Stimulated activated CD8-positive, alpha-beta memory T cell treated with anti-CD3 and anti-CD28 coated beads, Interleukin-7, amount 100 ng/mL, for 4 hours (primary cell): ENCODE results near the gene STN1.
A peak's percentile ranks its signal among the peaks of the same experiment; 100 is the strongest.

ENCODE experiments used
- DNase-seq, 2 donors: peaks; one replicate each; pipeline ENCODE4 v3.0.0-alpha.2; 2020; ENCODE audit warnings: low read depth in 2 of 2

The STN1 gene

DNA sequence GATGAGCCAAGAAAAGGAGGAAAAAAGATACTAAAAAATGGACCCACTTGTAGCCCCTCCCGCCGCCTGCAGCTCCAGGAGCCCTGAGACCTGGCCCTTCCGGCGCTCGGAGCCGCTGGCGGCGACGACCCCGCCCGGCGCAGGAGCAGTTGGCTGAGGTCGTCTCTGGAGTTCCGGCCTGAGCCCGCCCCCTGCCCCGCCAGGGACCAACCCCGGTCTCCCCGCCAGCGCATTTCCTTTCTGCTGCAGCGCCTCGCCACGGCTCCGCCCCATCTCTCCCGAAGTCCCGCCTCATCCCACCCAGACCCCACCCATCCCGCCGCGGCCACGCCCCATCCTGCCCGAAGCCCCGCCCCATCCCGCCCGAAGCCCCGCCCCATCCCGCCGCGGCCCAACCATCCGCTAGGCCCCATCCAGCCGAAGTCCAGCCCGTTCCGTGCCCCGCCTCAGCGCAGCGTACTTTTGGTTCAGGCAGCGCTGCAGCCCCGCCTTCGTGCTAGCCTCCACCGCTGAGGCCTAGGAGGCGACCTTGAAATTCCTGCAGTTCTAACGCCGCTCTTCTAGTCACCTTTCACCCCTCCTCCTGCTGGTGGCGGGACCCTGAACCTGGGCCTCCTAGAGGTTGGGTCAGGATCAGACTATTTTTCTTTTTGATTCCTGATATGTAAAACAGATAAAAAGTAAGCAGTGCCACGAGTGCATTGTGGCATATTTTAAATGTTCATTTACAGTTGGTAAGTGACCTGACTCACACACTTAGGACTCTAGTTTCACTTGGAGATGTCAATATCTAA, at the start of gene STN1:
Gene STN1, minus strand, starts transcription at position 132 of the 794 bp plus-strand sequence. CDS start 590 bp downstream, outside the sequence.
- DNase-seq: peak; percentile 91 to 96

- DNase-seq: peak in 1 of 2 donors; percentile 30
These were observed 49.6 kb upstream of the STN1 start for GRCh38 chr10:103967448-103968071.

GRCh38 chr10:103966671-103967447, 48.9 kb upstream of the STN1 start, which contains the start of gene SLK:
SLK (plus strand) TSS chr10:103967140; CDS start chr10:103967746, 606 bp downstream.
- peak; percentile 66 to 82 for DNase-seq

- no peak for DNase-seq
These were observed 42.1 kb upstream of the STN1 start for GRCh38 chr10:103960103-103960502.

DNA sequence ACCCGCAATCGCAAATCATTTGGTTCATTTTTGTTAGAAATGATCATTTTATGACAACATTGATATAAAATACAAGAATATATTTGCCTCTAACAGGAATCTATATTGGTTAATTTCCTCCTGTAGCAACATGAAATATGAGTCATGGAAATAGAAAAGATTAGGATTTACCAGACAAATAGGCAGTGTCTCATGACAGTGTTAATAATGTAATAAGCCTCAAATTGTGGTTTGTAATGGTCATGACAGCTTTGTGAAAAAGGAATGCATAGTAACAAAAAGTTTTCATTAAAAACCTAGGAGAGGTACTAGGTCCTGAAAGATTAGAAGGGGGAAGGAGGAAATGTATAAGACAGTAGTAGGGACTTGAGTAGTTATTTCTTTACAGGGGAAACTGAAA, 41.0 kb upstream of the STN1 start:
- no peak for DNase-seq

- no peak for DNase-seq
These were observed 36.6 kb upstream of the STN1 start for GRCh38 chr10:103954543-103954942.

- DNase-seq: no peak
These were observed 34.0 kb upstream of the STN1 start for GRCh38 chr10:103951942-103952341.

GRCh38 chr10:103951183-103951582, 33.2 kb upstream of the STN1 start:
- no peak for DNase-seq

DNA sequence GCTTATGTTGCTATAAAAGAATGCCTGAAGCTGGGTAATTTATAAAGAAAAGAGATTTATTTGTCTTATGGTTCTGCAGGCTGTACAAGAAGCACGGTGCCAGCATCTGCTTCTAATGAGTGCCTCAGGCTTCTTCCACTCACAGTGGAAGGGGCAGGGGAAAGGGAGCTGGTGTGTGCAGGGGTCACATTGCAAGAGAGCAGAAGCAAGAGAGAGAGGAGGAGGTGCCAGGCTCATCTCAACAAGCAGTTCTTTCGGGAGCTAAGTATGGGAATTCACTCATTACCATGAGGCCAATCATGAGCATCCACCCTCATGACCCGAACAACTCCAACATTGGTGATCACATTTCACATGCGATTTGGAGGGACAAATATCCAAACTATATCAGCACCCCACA, 31.7 kb upstream of the STN1 start:
- DNase-seq: no peak

DNA sequence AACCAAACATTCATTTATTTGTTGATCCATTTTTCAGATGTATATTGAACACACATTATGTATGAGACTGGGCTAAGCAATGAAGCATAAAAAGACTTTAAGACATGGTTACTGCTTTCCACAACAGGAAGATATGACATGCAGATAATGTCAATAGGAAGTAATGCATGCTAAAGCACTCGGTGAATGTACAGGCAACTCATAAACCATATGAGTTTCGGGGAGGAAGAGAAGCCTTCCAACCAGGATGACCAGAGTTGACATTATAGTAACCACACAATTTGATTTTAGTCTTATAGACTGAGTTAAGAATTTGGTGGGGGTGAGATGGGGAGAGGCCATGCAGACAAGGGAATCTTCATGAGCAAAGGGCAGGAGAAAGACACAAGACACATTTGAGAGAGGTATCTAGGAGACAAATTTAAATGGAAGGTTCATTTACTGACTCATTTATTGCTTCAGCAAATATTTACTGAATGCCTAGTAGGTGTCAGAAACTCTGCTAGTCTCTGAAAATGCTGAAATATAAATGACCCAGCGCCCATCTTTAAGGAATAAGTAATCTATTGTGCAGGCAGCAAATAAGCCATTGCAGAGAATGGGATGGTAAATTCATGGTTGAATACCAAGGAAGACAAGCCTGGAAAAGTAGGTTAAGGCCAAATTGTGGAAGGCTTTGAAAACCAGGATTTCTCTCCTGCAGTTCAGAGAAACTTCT, 30.0 kb upstream of the STN1 start:
- no peak for DNase-seq

- no peak for DNase-seq
These were observed 24.9 kb upstream of the STN1 start for GRCh38 chr10:103942866-103943265.

- no peak for DNase-seq
These were observed 23.8 kb upstream of the STN1 start for GRCh38 chr10:103941801-103942200.

DNA sequence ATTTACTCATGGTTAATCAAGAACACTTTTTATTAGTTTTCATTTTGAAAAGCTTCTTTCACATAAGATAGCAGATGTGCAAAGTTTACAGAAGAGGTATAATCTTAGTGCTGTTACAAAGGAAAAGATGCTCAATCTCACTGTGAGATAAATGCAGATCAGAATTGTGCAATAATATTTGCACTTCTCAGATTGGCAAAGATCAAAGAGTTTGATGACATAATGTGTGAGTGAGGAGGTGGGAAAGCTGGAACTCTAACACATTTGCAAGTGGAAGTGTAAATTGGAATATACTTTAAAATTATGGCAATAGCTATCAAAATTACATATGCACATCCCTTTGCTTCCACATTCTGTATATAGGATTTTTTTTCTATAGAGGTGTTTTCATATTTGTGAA, 21.5 kb upstream of the STN1 start:
- no peak for DNase-seq

DNA sequence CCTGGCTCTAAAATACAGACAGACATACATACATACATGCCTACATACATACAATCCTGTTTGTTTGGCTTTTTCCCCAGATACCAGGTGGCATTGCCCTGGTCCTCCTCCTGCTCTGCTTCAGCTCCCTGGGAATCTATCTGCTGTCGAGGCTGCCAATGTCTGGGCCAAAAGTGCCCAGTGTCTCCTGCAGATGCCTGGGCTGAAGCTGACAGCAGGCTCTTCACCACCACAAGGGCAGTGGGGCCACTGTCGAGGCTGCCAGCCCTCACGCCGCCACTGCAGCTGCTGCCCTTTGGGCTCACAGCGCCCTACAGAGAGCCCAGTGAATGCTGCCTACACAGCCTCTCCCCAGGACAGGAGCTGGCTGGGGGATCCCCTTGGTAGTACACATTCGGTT, 18.0 kb upstream of the STN1 start:
- no peak for DNase-seq

GRCh38 chr10:103934308-103934707, 16.3 kb upstream of the STN1 start:
- no peak for DNase-seq

- no peak for DNase-seq
These were observed 15.7 kb upstream of the STN1 start for GRCh38 chr10:103933557-103934121.

GRCh38 chr10:103932971-103933370, 15.0 kb upstream of the STN1 start:
- no peak for DNase-seq

DNA sequence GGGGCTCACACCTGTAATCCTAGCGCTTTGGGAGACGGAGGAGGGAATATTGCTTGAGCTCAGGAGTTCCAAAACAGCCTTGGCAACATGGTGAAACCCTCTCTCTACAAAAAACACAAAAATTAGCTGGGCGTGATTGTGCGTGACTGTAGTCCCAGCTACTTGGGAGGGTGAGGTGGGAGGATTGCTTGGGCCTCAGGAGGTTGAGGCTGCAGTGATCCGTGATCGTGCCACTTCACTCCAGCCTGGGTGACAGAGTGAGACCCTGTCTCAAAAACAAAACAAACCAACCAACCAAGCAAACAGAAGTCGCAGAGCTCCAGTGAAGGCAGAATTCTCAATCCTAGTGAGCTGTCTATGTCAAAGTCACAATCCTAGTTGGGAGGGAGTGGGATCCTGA, 14.3 kb upstream of the STN1 start:
- no peak for DNase-seq

- DNase-seq: no peak
These were observed 13.6 kb upstream of the STN1 start for GRCh38 chr10:103931603-103932002.

- no peak for DNase-seq
These were observed 12.9 kb upstream of the STN1 start for GRCh38 chr10:103930881-103931280.

GRCh38 chr10:103930449-103930848, 12.5 kb upstream of the STN1 start:
- DNase-seq: no peak
